K562 (cell line): ENCODE results near the gene PHF12. TPM values are rescaled to one million over a fixed set of nuclear protein-coding genes. Genes with fewer than 3 reads are reported as not detected.

Experiments used
- ATAC-seq: fragments of 200-7000 bp; cut with Tn5 transposase; 3 replicates; pipeline ENCODE4 v1.9.1; 2020; ENCODE audit warnings: moderate library complexity
- BruUV-seq: library from RNA; stranded (reverse); fragments of 400-500 nt; replicated peaks from 2 replicates; lab custom pipeline; 2021; lab: Mats Ljungman, UMichigan
- CTCF ChIA-PET: fragments of 300-600 bp; formaldehyde crosslinking; extraction: SDS; loops from one replicate; lab custom pipeline; 2021; ENCODE audit warnings: low intra/inter-chr PET ratio; lab: Yijun Ruan, JAX
- POLR2A ChIA-PET: fragments of 300-600, 350-650 bp; sonication (Branson Sonifier 250); formaldehyde crosslinking; extraction: SDS; loops from one replicate; lab custom pipeline; 2021; ENCODE audit warnings: antibody characterized with exemption, inconsistent platforms; lab: Yijun Ruan, JAX
- DNase-seq, 4 experiments: peaks; one replicate each; pipeline versions ENCODE4 v3.0.0 to v3.0.0-alpha.2; 2011 to 2018; ENCODE audit warnings: low spot score in 3 of 4, mixed read lengths in 3 of 4; ENCODE audit errors: extremely low read depth in 1 of 4
- FAIRE-seq: peaks from 2 replicates; lab custom pipeline; 2011; peaks lifted over from hg19 to GRCh38; lab: Jason Lieb, UNC
- H2AFZ ChIP-seq: 2 replicates; pipeline ENCODE4 v1.6.0; 2011; ENCODE audit warnings: low read depth, low read length, control low read depth, inconsistent platforms
- H3K27ac ChIP-seq: fragments of 200-600 bp; 3 replicates; pipeline ENCODE4 v1.8.0; 2011; ENCODE audit warnings: low read depth, mild to moderate bottlenecking, control low read depth, inconsistent platforms, low read length, moderate library complexity, mixed read lengths; ENCODE audit errors: extremely low read depth
- H3K27me3 ChIP-seq, 2 experiments: fragments of 300-600 bp in 1 of 2; 2 replicates in 1 of 2; 3 replicates in 1 of 2; pipeline versions ENCODE4 v1.6.0 to v1.8.0; 2011; ENCODE audit warnings: inconsistent platforms in 2 of 2, low read length in 2 of 2, mild to moderate bottlenecking in 1 of 2, mixed read lengths in 1 of 2, moderate library complexity in 1 of 2; ENCODE audit not compliant: control insufficient read depth in 2 of 2, insufficient read depth in 2 of 2
- H3K36me3 ChIP-seq: fragments of 300-600 bp; 3 replicates; pipeline ENCODE4 v1.8.0; 2011; ENCODE audit warnings: mild to moderate bottlenecking, low read length, inconsistent platforms; ENCODE audit not compliant: control insufficient read depth, insufficient read depth
- H3K4me1 ChIP-seq, 2 experiments: fragments of 200-600 bp in 1 of 2; replicated peaks in 1 of 2; 2 replicates in 1 of 2; 3 replicates in 1 of 2; pipeline versions ENCODE4 v1.5.1 to v1.8.0; 2011; ENCODE audit warnings: inconsistent platforms in 2 of 2, low read length in 2 of 2, mild to moderate bottlenecking in 1 of 2, mixed read lengths in 1 of 2, moderate library complexity in 1 of 2; ENCODE audit not compliant: control insufficient read depth in 2 of 2, insufficient read depth in 2 of 2
- H3K4me2 ChIP-seq: 2 replicates; pipeline ENCODE4 v1.6.1; 2011; ENCODE audit warnings: low read length, control low read depth, inconsistent platforms, mixed read lengths; ENCODE audit not compliant: insufficient read depth
- H3K4me3 ChIP-seq: fragments of 200-600 bp; sonication (generic), shearing (Covaris generic); 2 replicates; pipeline ENCODE4 v1.5.1; 2016; ENCODE audit warnings: control low read depth, inconsistent platforms
- H3K79me2 ChIP-seq: fragments of 200-600 bp; 3 replicates; pipeline ENCODE4 v1.8.0; 2011; ENCODE audit warnings: low read length, inconsistent platforms; ENCODE audit not compliant: control insufficient read depth, insufficient read depth
- H3K9ac ChIP-seq, 2 experiments: 2 replicates each; pipeline versions ENCODE4 v1.6.0 to v1.6.1; 2011; ENCODE audit warnings: low read depth in 2 of 2, low read length in 2 of 2, control low read depth in 1 of 2, inconsistent platforms in 1 of 2, mild to moderate bottlenecking in 1 of 2, mixed read lengths in 1 of 2; ENCODE audit not compliant: insufficient read depth in 1 of 2
- H3K9me1 ChIP-seq: one replicate; pipeline ENCODE4 v1.6.0; 2011; ENCODE audit warnings: inconsistent platforms, mild to moderate bottlenecking, low read length, moderate library complexity; ENCODE audit not compliant: control insufficient read depth, insufficient read depth
- H3K9me3 ChIP-seq: replicated peaks from 2 replicates; pipeline ENCODE4 v1.5.1; 2011; ENCODE audit warnings: low read depth, low read length, inconsistent platforms; ENCODE audit not compliant: control insufficient read depth, insufficient read depth
- H4K20me1 ChIP-seq: replicated peaks from 2 replicates; pipeline ENCODE4 v1.6.1; 2011; ENCODE audit warnings: low read length, inconsistent platforms, mixed read lengths; ENCODE audit not compliant: control insufficient read depth, insufficient read depth
- MEIS2 ChIP-seq: fragments of 450-650 bp; IDR thresholded peaks from 2 replicates; pipeline ENCODE4 v1.6.1; 2014; ENCODE audit warnings: mild to moderate bottlenecking; ENCODE audit not compliant: partially characterized antibody
- NFIC ChIP-seq: fragments of 450-650 bp; IDR thresholded peaks from 2 replicates; pipeline ENCODE4 v1.6.1; 2017; ENCODE audit warnings: mild to moderate bottlenecking, inconsistent platforms
- POLR2B ChIP-seq: fragments of 450-650 bp; IDR thresholded peaks from 2 replicates; pipeline ENCODE4 v1.6.1; 2018; ENCODE audit warnings: low read depth; ENCODE audit not compliant: partially characterized antibody
- TEAD4 ChIP-seq, 2 experiments: sonication (generic) in 1 of 2; formaldehyde crosslinking in 1 of 2; IDR thresholded peaks; 2 replicates each; pipeline versions ENCODE4 v1.6.1 to v1.8.0; 2012 to 2022; ENCODE audit warnings: borderline replicate concordance in 1 of 2, inconsistent platforms in 1 of 2, low read length in 1 of 2, mild to moderate bottlenecking in 1 of 2, missing genetic modification reagents in 1 of 2
- XRCC4 ChIP-seq: IDR thresholded peaks from one replicate; pipeline ENCODE4 v1.6.1; 2011; ENCODE audit not compliant: insufficient read depth, insufficient read length; ENCODE audit errors: extremely low read depth
- ZNF384 ChIP-seq: IDR thresholded peaks from 2 replicates; pipeline ENCODE4 v1.6.1; 2012; ENCODE audit warnings: low read depth, low read length, improper control_type of control experiment
- WGBS: fragments of 100-300 bp; shearing (Covaris generic); methylation state at CpG from one replicate; pipeline ENCODE4 v1.1.6; 2016; ENCODE audit warnings: low coverage, mixed read lengths; ENCODE audit not compliant: insufficient coverage; ENCODE audit errors: missing lambda C conversion rate; 5-methylcytosine and 5-hydroxymethylcytosine counted together
- in situ Hi-C: fragments of 300-500 bp; cut with MboI; formaldehyde crosslinking; loops from 4 replicates; pipeline ENCODE4 v1.15.0; 2018; ENCODE audit warnings: inconsistent platforms, mixed read lengths
- intact Hi-C: fragments of 100-400 bp; cut with micrococcal nuclease; formaldehyde crosslinking; loops from 2 replicates; pipeline ENCODE4 v1.14.2; 2022
- polyA plus RNA-seq, 8 experiments: library from polyadenylated mRNA; depleted of rRNA in 4 of 8; stranded (reverse) in 5 of 8; unstranded in 3 of 8; fragments of >200 nt; fragmentation: Nextera tagmentation in 2 of 8; fragmentation: Illumina TruSeq in 1 of 8; extraction: Ambion mirVana in 2 of 8; extraction: Trizol in 1 of 8; gene quantifications; 2 replicates each; pipeline versions ENCODE4 v1.2.1 to v1.2.3, GENCODE V29; 2011 to 2014; ENCODE audit warnings: inconsistent platforms in 1 of 8, missing spikeins in 1 of 8
- total RNA-seq, 7 experiments: library from RNA; depleted of rRNA in 6 of 7; stranded (reverse); fragments of >200 nt in 6 of 7; fragmentation: Illumina TruSeq in 2 of 7; extraction: Trizol in 2 of 7; gene quantifications; 2 replicates each; pipeline versions ENCODE4 v1.2.1 to v1.2.3, GENCODE V29; 2011 to 2021; ENCODE audit warnings: low replicate concordance in 1 of 7
- TF ChIP-seq, protein P1 (sequence below), 3 experiments: IDR thresholded peaks in 2 of 3; conservative IDR thresholded peaks in 1 of 3; 2 replicates each; pipeline ENCODE4 v1.5.1; 2011 to 2012; ENCODE audit warnings: low read length in 3 of 3, mild to moderate bottlenecking in 3 of 3, control low read depth in 2 of 3, improper control_type of control experiment in 1 of 3, inconsistent platforms in 1 of 3, low read depth in 1 of 3, mixed read lengths in 1 of 3, moderate library complexity in 1 of 3; ENCODE audit not compliant: insufficient read depth in 2 of 3

PHF12 gene
- total and polyA plus RNA-seq, 9 of the 15 experiments (the other 6 are each of a cell fraction or from before 2014, with no cell fraction given) = 0.82 to 31.3 (median 13.5) TPM

- Histone ChIP-seq H3K4me1 (peaks cover 38 to 44% of the 10 kb centered on the region in 2 experiments), H3K27ac (peak overlapping the region; percentile 27; the same call in 2 of the 3 replicates), H3K27me3 (no peaks in the 10 kb centered on the region), H3K4me2 (peak overlapping the region; percentile 60; the same call in 1 of the 2 replicates), H3K9ac (peak overlapping the region in 1 of 2 experiments; percentile 24; a peak in 2 of 4 replicates), H3K9me1 (no peaks in the 10 kb centered on the region), H3K36me3 (peaks cover 9% of the 10 kb centered on the region), H2AFZ (peak overlapping the region; percentile 67), H3K9me3 (peaks cover 3% of the 10 kb centered on the region), H4K20me1 (no peaks in the 10 kb centered on the region), H3K4me3 (no peak overlapping the region), H3K79me2 (peaks cover 5% of the 10 kb centered on the region; the same call in 1 of the 3 replicates)
- no peak for TF ChIP-seq XRCC4
- TF ChIP-seq ZNF384 = peak; percentile 78
- TF ChIP-seq NFIC = peak; percentile 62
- no peak for TF ChIP-seq POLR2B
- TF ChIP-seq, protein P1, sequence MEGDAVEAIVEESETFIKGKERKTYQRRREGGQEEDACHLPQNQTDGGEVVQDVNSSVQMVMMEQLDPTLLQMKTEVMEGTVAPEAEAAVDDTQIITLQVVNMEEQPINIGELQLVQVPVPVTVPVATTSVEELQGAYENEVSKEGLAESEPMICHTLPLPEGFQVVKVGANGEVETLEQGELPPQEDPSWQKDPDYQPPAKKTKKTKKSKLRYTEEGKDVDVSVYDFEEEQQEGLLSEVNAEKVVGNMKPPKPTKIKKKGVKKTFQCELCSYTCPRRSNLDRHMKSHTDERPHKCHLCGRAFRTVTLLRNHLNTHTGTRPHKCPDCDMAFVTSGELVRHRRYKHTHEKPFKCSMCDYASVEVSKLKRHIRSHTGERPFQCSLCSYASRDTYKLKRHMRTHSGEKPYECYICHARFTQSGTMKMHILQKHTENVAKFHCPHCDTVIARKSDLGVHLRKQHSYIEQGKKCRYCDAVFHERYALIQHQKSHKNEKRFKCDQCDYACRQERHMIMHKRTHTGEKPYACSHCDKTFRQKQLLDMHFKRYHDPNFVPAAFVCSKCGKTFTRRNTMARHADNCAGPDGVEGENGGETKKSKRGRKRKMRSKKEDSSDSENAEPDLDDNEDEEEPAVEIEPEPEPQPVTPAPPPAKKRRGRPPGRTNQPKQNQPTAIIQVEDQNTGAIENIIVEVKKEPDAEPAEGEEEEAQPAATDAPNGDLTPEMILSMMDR (IDR thresholded peaks at IDR 0.05 in 2 of 3, conservative IDR thresholded peaks at IDR 0.05 in 1 of 3; ENCODE audit: insufficient read depth in 2 of 3, low read depth in 1 of 3, low read length in 3 of 3) = 0 out of 6 replicates have a peak, but pooled peaks of 1 of the 3 experiments have one; percentile 2
- no peak for TF ChIP-seq MEIS2
- TF ChIP-seq TEAD4 (IDR thresholded peaks at IDR 0.05; ENCODE audit: low read length) = peak; percentile 31; the same call in 1 of the 2 replicates
- TF ChIP-seq TEAD4 (CRISPR knock-in tag; IDR thresholded peaks at IDR 0.05; ENCODE audit: borderline replicate concordance) = no peak
- FAIRE-seq (no peak), DNase-seq (no peak), ATAC-seq (peak; percentile 10; the same call in 2 of the 3 replicates)
- ChIA-PET POLR2A (interaction anchor here (1.0 to 1.1 kb wide), 3 partner anchors 12 to 121 kb away, joined by 3 read pairs; no protein-coding TSS in a partner anchor), CTCF (no interaction called here)
- 43% methylated on average over 7 of the region's 7 CpGs for WGBS
- no TSS peak for BruUV-seq
- intact Hi-C loops = loop anchor here (1.0 kb wide), 1 partner anchor 12 kb away; no protein-coding TSS in a partner anchor
- in situ Hi-C loops = no loop called here
Observed at GRCh38 chr17:28873839-28874238, 77.5 kb downstream of the PHF12 start.
